ENCODE measurements around the gene DUOX2.

The DUOX2 gene

DNA sequence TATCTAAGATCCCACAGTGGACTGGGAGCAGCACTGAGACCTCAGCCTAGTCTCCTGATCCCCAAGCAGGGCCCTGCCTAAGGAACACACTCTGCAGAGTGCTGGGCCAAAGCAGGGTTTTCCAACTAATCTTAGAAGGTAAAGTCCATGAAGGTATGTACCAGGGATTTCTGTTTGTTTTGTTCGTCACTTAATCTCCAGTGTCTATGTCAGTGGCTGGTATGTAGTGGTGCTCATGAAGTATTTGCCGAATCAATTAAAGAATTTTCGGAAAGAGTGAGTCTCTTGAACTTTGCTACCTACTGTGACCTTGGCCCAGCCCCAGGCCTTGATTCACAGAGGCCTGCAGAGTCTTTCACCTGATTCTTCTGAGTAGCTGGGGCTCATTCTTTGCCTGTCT lies 17.5 kb upstream of the DUOX2 start:
- POLR2A ChIA-PET, result no interaction called here
- no peak for DNase-seq (ENCODE audit: low read depth, low spot score)
- TF ChIP-seq, protein P1, sequence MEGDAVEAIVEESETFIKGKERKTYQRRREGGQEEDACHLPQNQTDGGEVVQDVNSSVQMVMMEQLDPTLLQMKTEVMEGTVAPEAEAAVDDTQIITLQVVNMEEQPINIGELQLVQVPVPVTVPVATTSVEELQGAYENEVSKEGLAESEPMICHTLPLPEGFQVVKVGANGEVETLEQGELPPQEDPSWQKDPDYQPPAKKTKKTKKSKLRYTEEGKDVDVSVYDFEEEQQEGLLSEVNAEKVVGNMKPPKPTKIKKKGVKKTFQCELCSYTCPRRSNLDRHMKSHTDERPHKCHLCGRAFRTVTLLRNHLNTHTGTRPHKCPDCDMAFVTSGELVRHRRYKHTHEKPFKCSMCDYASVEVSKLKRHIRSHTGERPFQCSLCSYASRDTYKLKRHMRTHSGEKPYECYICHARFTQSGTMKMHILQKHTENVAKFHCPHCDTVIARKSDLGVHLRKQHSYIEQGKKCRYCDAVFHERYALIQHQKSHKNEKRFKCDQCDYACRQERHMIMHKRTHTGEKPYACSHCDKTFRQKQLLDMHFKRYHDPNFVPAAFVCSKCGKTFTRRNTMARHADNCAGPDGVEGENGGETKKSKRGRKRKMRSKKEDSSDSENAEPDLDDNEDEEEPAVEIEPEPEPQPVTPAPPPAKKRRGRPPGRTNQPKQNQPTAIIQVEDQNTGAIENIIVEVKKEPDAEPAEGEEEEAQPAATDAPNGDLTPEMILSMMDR (IDR thresholded peaks at IDR 0.05; ENCODE audit: insufficient read depth, low read length, missing control alignments), result no peak
- no peak overlapping the region for H3K4me3 ChIP-seq (ENCODE audit: low read depth, low read length)
- CTCF ChIA-PET, result interaction anchor here (1.3 to 11.5 kb wide), 3 partner anchors 10 to 67 kb away, joined by 3 to 129 read pairs (median 5); no protein-coding TSS in a partner anchor

DNA sequence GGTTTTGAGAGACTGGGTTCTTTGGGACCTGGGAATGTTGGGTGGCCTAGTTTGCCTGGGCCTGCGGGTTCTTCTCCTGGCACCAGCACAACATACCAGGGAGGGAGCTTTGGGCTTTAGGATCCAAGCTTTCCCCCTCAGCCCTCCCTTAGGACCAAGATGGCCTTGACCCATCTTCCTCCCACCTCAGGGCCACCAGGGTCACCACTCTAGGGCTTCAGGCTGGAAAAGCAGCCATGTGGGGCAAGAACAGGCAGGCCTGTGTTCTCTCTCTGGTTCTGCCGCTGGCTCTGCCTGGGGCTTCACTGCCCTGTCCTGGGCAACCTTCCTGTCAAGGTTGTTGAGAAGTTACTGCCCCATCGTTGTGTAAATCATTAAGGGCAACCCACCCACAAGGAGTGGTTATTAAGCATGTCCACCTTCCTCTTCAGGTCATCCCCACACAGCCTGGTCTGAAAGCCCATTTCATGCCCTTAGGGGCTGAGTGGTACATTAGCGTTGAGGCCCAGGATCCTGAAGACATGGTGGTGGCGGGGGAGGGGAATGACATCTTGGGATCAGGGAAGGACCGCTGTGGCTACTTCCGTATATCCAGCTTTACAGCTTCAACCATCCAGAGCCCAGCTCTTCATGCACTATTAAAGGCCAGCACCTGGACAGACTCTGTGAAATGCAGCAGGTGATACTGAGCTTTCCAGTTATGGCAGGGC lies 16.5 kb upstream of the DUOX2 start:
- TF ChIP-seq, protein P1 (IDR thresholded peaks at IDR 0.05; ENCODE audit: insufficient read depth, low read length, missing control alignments), result no peak
- CTCF ChIA-PET, result interaction anchor here (1.3 to 11.5 kb wide), 2 partner anchors 9 to 68 kb away, joined by 3 to 129 read pairs; no protein-coding TSS in a partner anchor
- POLR2A ChIA-PET, result no interaction called here
- no peak for DNase-seq (ENCODE audit: low read depth, low spot score)
- H3K4me3 ChIP-seq (ENCODE audit: low read depth, low read length), result no peak overlapping the region

DNA sequence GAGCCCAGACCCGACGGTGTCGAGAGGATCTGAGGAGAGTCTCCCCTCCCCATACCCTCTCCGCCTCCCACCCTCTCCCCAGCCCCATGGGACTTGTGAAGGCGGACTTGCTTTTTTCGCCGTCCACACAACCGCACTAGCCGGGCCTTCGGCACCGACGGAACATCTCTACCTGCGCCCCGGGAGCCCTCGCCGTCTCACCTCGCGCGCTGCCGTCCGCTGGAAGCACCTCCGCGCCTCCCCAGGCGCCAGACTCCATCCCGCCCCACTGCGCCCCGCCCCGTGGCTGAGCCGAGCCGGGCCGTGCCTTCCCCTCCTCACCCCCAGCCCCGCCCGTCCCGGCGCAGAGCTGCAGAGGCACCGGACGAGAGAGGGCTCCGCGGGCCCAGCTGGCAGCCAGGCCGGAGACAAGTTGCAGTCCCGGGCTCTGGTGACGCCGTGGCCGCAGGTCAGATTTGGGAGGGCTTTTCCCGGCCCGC lies 15.7 kb upstream of the DUOX2 start, which contains the start of the genes DUOX1 and DUOXA1:
TSS of gene DUOX1 (plus strand) at position 344 of the 479 bp plus-strand sequence. CDS start 1,973 bp downstream, outside the sequence.
TSS of gene DUOXA1 (minus strand) at position 229 of the 479 bp plus-strand sequence. CDS start 6,865 bp downstream, outside the sequence.
- DNase-seq (ENCODE audit: low read depth, low spot score), result no peak

GRCh38 chr15:45128971-45129639 lies 15.1 kb upstream of the DUOX2 start:
- ChIA-PET POLR2A (no interaction called here), CTCF (interaction anchor here (11.5 kb wide), 1 partner anchor 8 kb away, joined by 129 read pairs; no protein-coding TSS in a partner anchor)
- TF ChIP-seq, protein P1 (IDR thresholded peaks at IDR 0.05; ENCODE audit: insufficient read depth, low read length, missing control alignments), result no peak
- no peak overlapping the region for H3K4me3 ChIP-seq (ENCODE audit: low read depth, low read length)
- DNase-seq (ENCODE audit: low read depth, low spot score), result no peak

More for the DNA sequence above, 15.7 kb upstream of the DUOX2 start, which contains the start of the genes DUOX1 and DUOXA1:
- no peak within 1 kb of the TSS for H3K4me3 ChIP-seq (ENCODE audit: low read depth, low read length)
- ChIA-PET POLR2A (no interaction called here), CTCF (interaction anchor here (11.5 kb wide), 1 partner anchor 8 kb away, joined by 129 read pairs; no protein-coding TSS in a partner anchor)
- TF ChIP-seq, protein P1 (IDR thresholded peaks at IDR 0.05; ENCODE audit: insufficient read depth, low read length, missing control alignments), result no peak

DNA sequence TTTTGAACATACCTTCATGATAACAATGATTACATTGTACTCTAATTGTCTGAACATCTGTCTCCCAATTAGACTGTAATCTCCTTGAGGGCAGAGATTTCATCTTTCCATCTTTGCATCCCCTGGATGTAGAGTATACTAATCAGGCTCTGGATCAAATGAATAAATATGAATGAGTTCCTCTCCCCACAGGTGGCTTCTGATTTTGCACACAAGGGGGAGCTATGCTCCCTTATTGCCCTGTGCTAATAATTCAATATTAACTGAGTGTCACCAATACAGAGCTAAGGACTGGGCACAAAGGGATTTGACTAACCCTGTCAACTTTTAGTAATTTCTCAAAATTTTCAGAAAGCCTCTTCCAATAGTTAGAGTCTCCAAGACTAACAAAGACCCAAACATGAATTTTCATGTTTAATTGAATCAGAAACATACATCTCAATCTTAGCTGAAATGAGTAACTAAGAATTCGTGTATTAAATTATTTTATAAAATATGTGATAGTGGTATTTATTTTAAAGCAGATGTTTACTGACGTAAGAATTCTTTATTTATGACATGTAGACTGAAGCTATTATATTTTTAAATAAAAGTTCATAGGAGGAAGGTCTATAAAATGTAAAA lies 12.7 kb upstream of the DUOX2 start:
- CTCF ChIA-PET, result interaction anchor here (0.6 to 2.5 kb wide), 25 partner anchors 8 to 331 kb away, joined by 3 to 33 read pairs (median 4); partner anchors contain the start of genes DUOX2 and DUOXA2
- no peak for DNase-seq (ENCODE audit: low read depth, low spot score)
- POLR2A ChIA-PET, result no interaction called here
- TF ChIP-seq, protein P1 (IDR thresholded peaks at IDR 0.05; ENCODE audit: insufficient read depth, low read length, missing control alignments), result peak; percentile 34
- H3K4me3 ChIP-seq (ENCODE audit: low read depth, low read length), result no peak overlapping the region

All from AG04449 (cell line).